SH-SY5Y (cell line): ENCODE data around the gene YIPF5.

ENCODE experiments used
- GATA2 ChIP-seq: IDR thresholded peaks from 2 replicates; pipeline ENCODE4 v1.6.1; 2011; ENCODE audit warnings: mild to moderate bottlenecking, low read depth, low read length
- GATA3 ChIP-seq: IDR thresholded peaks from 2 replicates; pipeline ENCODE4 v1.6.1; 2011; ENCODE audit warnings: low read depth, mild to moderate bottlenecking, low read length, moderate library complexity

- no peak for TF ChIP-seq GATA2
- TF ChIP-seq GATA3, result no peak
Measured at GRCh38 chr5:144133050-144133633, 37.3 kb downstream of the YIPF5 start.
